Measurements from ENCODE around the gene IQGAP2.

DNA sequence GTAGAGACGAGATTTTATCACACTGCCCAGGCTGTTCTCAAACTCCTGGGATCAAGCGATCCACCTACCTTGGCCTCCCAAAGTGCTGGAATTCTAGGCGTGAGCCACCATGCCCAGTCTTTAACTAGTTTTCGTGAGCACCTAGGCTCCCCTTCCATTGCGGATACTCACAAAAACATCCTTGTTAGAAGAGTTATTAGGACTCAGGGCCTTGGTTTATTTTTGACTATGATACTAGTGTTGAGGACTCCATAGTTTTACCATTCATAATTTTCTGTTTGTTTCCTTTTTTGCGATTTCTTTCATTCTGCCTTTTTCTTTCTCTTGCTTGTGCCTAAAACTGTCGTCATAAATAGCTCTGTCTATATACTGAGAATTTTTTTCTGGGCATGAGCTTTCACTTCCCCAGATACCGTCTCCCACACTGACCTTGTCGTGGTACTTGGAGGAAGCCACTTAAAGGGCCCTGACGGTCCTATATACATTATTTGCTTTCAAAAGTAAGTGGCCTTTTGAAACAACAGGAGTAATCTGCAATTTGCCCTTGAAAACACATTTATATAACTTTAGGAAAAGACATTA, 318.0 kb downstream of the IQGAP2 start:
- TF ChIP-seq POLR2A (IDR thresholded peaks at IDR 0.05; ENCODE audit: low read length) (no peak), GATA1 (IDR thresholded peaks at IDR 0.05; ENCODE audit: low read depth, low read length) (no peak)

Data from erythroblast (primary cell).